GM21576 (cell line): ENCODE data around the gene BORCS5.
"Not testable (repeated sequence)": the region's sequence is repeated elsewhere in the genome, so short reads cannot be mapped to it uniquely, and the experiment has no call there.

Experiments used
- ATAC-seq: cut with Tn5 transposase; IDR thresholded peaks from one replicate; pipeline ENCODE4 v1.9.1; 2021; ENCODE audit warnings: mild to moderate bottlenecking, moderate library complexity; ENCODE audit not compliant: unreplicated experiment

Gene BORCS5

GRCh38 chr12:12453635-12454034 is 96.8 kb downstream of the BORCS5 start:
- no peak for ATAC-seq

DNA sequence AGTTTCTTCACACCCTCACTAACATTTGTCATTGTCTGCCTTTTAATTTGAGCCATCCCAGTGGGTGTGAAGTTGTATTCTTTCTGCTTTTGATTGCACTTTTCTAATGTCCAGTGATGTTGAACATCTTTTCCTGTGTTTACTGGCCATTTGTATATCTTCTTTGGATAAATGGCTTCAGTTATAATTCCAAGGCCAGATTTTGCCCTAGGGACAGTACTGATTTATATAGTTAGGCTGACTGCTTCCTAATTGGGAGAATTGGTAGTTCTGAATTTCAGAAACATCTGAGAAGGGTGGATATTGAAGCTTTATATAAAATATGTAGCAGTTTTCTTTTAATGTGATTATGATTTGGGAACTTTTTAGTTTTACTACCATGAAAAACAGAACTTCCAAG is 97.4 kb downstream of the BORCS5 start:
- no peak for ATAC-seq

DNA sequence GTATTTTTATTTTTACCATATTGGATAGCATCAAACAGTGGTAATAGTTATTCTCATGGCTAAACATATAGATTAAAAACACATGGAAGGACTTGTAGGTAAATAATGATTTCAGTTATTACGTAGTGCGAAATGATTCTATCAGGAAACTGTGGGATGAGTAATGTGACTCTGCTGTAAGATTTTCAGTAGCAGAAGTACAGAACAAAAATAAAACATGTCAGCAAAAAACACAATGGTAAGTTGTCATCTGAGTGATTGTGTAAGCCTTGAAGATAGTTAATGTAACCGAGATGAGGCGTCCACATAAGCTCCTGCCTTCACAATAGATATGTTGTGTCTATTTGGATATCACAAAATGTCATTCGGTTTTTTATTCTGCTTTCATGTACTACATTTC is 99.8 kb downstream of the BORCS5 start:
- no peak for ATAC-seq

- ATAC-seq, result no peak
Observed at GRCh38 chr12:12460935-12461922, 104.4 kb downstream of the BORCS5 start.

GRCh38 chr12:12461923-12462315 is 105.0 kb downstream of the BORCS5 start:
- ATAC-seq, result no peak

DNA sequence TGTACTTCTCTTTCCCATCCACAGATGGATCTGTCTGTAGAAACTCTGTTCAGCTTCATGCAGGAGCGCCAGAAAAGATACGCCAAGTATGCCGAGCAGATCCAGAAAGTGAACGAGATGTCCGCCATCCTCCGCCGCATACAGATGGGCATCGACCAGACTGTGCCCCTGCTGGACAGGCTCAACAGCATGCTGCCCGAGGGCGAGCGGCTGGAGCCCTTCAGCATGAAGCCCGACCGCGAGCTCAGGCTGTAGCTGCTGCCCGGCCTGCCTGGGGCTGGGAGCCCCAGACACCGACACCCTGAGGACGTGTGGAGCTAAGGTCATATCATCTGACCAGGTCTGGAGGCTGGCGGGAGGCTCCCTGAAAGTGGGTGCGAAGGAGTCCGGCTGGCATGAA is 108.6 kb downstream of the BORCS5 start:
- ATAC-seq, result no peak

DNA sequence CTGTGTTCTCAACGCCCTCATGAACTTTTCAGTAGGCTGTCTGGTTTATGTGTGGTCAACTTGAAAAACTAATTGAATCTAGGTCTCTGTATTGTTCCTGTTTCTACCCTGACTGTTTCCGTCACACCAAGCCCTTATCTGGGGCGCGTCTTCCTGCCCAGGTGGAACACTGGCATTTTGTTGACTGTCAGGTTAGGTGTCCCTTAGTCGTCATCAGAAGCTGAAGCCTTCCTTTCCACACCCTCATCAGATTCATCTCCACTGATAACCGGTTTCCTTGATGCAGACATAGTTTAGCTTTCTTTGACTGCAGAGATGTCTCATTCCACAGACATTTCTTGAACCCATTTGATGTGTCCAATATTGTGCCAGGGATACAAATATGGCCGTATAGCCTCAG is 109.3 kb downstream of the BORCS5 start:
- no peak for ATAC-seq

DNA sequence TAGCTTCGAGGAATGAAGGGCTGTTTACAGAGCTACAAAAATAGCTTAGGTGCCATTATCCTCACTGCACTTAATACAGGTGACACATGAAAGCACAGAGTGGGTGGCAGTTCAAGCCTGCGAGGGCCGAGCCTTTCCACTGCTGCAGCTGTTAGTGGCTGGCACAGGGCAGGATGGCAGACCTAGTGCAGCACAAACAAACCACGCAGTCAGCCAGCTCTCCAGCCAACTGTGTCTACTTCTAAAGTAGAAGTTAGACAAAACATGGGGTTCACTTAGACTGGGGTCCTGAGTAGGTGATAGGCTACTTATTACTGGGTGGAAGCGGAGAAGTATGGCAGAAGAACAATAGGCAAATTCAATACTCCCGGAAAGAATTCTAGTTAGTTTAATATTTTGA is 110.4 kb downstream of the BORCS5 start:
- no peak for ATAC-seq

DNA sequence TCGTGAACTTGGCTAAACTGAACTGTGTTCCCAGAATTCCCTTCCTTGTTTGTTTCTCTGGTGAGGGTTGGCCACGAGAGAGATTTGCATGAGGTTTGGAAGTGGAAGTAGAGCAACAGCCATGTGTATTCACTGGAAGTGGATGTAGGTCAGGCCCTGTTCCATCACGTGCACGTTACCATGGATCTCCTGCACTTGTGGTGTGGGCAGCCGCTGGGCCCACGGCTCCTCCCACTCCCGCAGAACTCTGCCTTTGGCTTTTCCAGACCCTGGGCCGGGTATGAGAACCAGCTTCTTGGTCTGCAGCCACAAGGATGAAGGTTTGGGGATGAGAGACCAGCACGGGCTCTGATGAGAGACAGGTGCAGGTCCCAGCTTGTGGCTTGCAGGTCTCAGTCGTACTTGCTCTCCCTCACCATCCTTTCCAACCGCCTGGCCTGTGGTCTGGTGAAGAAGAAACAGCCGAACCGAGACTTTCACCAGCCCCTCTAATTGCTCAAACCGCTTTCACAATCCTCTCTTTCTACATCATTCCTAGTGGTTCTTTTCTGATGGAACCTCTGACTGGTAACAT is 110.9 kb downstream of the BORCS5 start:
- ATAC-seq, result no peak

DNA sequence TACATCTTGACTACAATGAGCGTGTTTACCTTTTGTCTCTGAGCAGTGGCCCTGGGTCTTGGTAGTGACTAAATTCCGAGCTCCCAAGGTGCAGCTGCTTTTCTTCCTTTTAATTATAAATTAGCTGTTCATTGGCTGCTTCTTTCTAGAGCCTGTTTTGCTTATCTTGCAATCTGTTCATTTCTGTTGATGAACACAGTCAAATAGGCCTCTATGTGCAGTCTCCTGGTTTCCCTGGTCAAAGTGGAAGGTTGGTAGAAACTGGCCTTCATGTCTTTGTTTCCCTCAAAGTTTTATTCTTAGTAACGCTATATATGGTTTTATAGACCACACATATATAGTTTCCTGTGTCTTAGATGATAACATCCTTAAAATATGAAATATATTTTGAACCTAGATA is 111.7 kb downstream of the BORCS5 start:
- ATAC-seq, result no peak

GRCh38 chr12:12469386-12469785 is 112.5 kb downstream of the BORCS5 start:
- ATAC-seq, result no peak

DNA sequence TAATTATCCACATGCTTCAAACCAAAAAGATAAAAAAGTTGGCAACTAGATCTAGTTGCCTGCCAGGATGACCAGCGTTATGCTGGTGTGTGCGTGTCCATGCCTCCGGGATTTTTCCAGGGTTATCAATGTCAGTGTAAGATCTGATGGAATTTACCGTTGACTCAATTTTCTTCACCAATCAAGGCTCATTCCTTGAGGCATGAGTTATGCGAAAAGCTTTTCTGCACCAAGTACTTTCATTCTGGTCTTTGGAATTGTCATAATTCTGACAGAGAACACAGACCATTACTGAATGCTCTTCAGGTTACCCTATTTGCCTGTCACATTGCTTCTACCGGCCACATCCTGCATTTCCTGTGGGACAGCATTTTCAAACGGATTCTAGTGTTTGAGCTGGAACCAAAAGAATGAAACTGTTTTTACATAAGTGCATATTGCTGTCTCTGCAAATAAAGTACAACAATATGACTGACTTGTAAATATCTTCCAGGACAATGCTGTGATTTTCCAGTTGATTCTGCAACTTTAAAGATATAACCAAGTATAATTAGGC is 114.0 kb downstream of the BORCS5 start:
- no peak for ATAC-seq

DNA sequence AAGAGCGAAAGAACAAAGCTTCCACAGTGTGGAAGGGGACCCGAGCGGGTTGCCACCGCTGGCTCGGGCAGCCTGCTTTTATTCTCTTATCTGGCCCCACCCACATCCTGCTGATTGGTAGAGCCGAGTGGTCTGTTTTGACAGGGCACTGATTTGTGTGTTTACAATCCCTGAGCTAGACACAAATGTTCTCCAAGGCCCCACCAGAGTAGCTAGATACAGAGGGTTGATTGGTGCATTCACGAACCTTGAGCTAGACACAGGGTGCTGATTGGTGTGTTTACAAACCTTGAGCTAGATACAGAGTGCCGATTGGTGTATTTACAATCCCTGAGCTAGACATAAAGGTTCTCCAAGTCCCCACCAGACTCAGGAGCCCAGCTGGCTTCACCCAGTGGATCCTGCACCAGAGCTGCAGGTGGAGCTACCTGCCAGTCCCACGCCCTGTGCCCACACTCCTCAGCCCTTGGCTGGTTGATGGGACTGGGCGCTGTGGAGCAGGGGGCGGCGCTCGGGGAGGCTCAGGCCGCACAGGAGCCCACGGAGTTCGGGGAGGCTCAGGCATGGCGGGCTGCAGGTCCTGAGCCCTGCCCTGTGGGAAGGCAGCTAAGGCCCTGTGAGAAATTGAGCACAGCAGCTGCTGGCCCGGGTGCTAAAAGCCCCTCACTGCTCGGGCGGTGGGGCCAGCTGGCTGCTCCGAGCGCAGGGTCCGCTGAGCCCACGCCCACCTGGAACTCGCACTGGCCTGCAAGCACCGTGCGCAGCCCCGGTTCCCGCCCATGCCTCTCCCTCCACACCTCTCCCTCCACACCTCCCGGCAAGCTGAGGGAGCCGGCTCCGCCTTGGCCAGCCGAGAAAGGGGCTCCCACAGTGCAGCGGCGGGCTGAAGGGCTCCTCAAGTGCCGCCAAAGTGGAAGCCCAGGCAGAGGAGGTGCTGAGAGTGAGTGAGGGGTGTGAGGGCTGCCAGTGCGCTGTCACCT is 115.4 kb downstream of the BORCS5 start:
- ATAC-seq, result not testable (repeated sequence)

DNA sequence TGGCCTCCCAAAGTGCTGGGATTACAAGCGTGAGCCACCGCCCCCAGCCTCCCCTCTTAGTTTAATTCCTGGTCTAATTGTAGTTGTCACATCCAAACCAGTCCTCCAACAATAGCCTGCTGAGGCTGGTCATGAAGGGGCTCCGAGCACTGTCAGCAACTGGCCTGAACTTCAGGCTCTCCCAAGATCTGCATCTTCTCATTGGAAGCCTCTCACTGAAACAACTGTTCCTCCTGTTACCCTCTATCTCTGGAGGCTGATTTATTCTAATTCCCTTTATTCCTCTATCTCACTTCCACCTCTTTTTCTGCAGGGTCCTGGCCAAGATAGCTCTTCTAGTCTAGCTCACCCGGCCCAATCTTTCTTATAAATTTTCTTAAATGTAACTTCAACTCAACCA is 116.3 kb downstream of the BORCS5 start:
- no peak for ATAC-seq

GRCh38 chr12:12474471-12474928 is 117.6 kb downstream of the BORCS5 start:
- peak; percentile 4 for ATAC-seq

- ATAC-seq, result peak; percentile 95
Observed at GRCh38 chr12:12474931-12475795, 118.3 kb downstream of the BORCS5 start.

DNA sequence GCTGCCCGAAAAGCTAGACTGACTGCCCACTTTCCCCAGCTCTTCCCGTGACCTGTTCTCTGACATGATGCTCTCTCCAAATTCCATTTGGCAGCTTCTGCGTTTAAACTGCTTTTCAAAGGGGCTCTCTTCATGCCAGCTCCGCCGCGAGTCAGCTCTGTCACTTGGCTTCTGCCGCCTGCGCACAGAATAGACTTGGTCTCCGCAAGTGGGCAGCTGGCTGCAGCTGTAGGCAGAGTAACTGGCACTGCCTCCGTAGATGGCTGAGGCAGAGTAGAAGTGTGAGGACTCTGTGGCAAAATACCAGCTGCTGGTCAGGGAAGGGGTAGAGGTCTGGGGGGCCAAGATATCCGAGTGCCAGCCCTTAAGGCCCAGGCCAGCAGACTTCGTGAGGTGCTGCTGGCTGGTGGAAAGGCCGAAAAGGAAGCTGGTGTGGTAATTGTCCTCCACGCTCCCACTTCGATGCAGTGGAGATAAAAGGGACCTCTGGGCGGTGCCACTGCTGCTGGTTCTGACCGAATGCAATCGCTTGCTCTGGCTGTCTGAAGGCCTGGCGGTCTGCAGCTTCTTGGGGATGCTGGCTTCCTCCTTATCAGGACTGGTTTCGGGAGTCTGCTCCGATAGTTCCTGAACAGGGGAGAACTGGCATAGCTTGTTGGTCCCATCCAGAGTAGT is 120.1 kb downstream of the BORCS5 start:
- no peak for ATAC-seq

- no peak for ATAC-seq
Observed at GRCh38 chr12:12477532-12477890, 120.6 kb downstream of the BORCS5 start.

- no peak for ATAC-seq
Observed at GRCh38 chr12:12480074-12480473, 123.2 kb downstream of the BORCS5 start.
